Tibial nerve (tissue), 4 donors: Measurements from ENCODE around the gene KCNQ1. TPM values are rescaled to one million over a fixed set of nuclear protein-coding genes. Genes with fewer than 3 reads are reported as not detected.

Source experiments
- DNase-seq, 2 donors: peaks; one replicate each; pipeline ENCODE4 v3.0.0-alpha.2; 2019; ENCODE audit warnings: low spot score in 2 of 2
- H3K27ac ChIP-seq, 4 donors: fragments of 200-600 bp; sonication (generic) in 3 of 4; one replicate each; pipeline ENCODE4 v1.5.1; 2017 to 2019; ENCODE audit warnings: mild to moderate bottlenecking in 1 of 4
- H3K27me3 ChIP-seq, 2 donors: fragments of 200-600 bp; sonication (generic) in 1 of 2; one replicate each; pipeline versions ENCODE4 v1.5.1 to v1.6.0; 2017 to 2019
- H3K36me3 ChIP-seq, 3 donors: fragments of 200-600 bp; sonication (generic); one replicate each; pipeline ENCODE4 v1.5.1; 2018 to 2019
- H3K4me1 ChIP-seq, 4 donors: fragments of 200-600 bp; sonication (generic) in 3 of 4; one replicate each; pipeline ENCODE4 v1.5.1; 2017 to 2019
- H3K4me3 ChIP-seq, 4 donors: fragments of 200-600 bp; sonication (generic) in 3 of 4; one replicate each; pipeline ENCODE4 v1.5.1; 2017 to 2019; ENCODE audit warnings: mild to moderate bottlenecking in 1 of 4, moderate library complexity in 1 of 4
- H3K9me3 ChIP-seq, 4 donors: fragments of 200-600 bp; sonication (generic) in 3 of 4; one replicate each; pipeline ENCODE4 v1.5.1; 2017 to 2019
- EP300 ChIP-seq, 2 donors: sonication (generic); formaldehyde crosslinking; IDR thresholded peaks; one replicate each; pipeline ENCODE4 v1.6.1; 2017; ENCODE audit warnings: antibody characterized with exemption in 2 of 2, mild to moderate bottlenecking in 1 of 2
- POLR2A ChIP-seq, 2 donors: fragments of 450-650 bp; IDR thresholded peaks; one replicate each; pipeline ENCODE4 v1.6.1; 2017; ENCODE audit warnings: antibody characterized with exemption in 2 of 2, mild to moderate bottlenecking in 2 of 2, moderate library complexity in 2 of 2
- WGBS, 2 donors: methylation state at CpG; one replicate each; pipeline ENCODE4 v1.1.5; 2018; 5-methylcytosine and 5-hydroxymethylcytosine counted together
- total RNA-seq, 4 donors: library from RNA; depleted of rRNA; stranded (reverse); fragments of >200 nt; gene quantifications; one replicate each; pipeline ENCODE4 v1.1.0, GENCODE V29; 2016
- TF ChIP-seq, protein P1 (sequence below), 5 experiments: fragments of 200-600 bp in 3 of 5; fragments of 450-650 bp in 2 of 5; sonication (generic) in 3 of 5; IDR thresholded peaks; one replicate each; pipeline ENCODE4 v1.5.1; 2016 to 2019; ENCODE audit warnings: antibody characterized with exemption in 5 of 5, mild to moderate bottlenecking in 3 of 5, moderate library complexity in 2 of 5

KCNQ1 gene
- total RNA-seq, 4 donors from 2014 or later = 3.5 to 11.4 (median 7.5) TPM

DNA sequence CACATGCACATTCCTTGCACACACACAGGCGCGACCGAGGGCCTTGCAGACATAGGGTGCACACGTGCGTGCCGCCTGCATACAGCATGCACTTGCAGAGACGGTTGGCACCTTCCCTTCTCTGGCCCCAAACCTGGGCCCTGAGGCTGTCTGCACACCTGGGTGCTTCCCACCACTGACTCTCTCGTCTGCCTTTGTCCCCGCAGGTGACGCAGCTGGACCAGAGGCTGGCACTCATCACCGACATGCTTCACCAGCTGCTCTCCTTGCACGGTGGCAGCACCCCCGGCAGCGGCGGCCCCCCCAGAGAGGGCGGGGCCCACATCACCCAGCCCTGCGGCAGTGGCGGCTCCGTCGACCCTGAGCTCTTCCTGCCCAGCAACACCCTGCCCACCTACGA, 402.8 kb downstream of the KCNQ1 start:
- no peaks in the 10 kb centered on the region for H3K36me3 ChIP-seq
- TF ChIP-seq POLR2A (IDR thresholded peaks at IDR 0.05) (no peak), EP300 (IDR thresholded peaks at IDR 0.05) (no peak)
- TF ChIP-seq, protein P1, sequence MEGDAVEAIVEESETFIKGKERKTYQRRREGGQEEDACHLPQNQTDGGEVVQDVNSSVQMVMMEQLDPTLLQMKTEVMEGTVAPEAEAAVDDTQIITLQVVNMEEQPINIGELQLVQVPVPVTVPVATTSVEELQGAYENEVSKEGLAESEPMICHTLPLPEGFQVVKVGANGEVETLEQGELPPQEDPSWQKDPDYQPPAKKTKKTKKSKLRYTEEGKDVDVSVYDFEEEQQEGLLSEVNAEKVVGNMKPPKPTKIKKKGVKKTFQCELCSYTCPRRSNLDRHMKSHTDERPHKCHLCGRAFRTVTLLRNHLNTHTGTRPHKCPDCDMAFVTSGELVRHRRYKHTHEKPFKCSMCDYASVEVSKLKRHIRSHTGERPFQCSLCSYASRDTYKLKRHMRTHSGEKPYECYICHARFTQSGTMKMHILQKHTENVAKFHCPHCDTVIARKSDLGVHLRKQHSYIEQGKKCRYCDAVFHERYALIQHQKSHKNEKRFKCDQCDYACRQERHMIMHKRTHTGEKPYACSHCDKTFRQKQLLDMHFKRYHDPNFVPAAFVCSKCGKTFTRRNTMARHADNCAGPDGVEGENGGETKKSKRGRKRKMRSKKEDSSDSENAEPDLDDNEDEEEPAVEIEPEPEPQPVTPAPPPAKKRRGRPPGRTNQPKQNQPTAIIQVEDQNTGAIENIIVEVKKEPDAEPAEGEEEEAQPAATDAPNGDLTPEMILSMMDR (IDR thresholded peaks at IDR 0.05) = no peak
- H3K27me3 ChIP-seq = no peaks in the 10 kb centered on the region
- H3K4me1 ChIP-seq = no peaks in the 10 kb centered on the region
- no peak overlapping the region for H3K27ac ChIP-seq
- H3K4me3 ChIP-seq = no peak overlapping the region
- 87 to 88% methylated on average over 15 to 20 of the region's 21 CpGs for WGBS, 2 donors
- no peak for DNase-seq
- no peaks in the 10 kb centered on the region for H3K9me3 ChIP-seq

DNA sequence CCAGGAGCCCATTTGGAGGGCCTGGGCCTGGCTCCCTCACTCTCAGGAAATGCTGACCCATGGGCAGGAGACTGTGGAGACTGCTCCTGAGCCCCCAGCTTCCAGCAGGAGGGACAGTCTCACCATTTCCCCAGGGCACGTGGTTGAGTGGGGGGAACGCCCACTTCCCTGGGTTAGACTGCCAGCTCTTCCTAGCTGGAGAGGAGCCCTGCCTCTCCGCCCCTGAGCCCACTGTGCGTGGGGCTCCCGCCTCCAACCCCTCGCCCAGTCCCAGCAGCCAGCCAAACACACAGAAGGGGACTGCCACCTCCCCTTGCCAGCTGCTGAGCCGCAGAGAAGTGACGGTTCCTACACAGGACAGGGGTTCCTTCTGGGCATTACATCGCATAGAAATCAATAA, 403.7 kb downstream of the KCNQ1 start:
- Histone ChIP-seq H3K36me3 (no peaks in the 10 kb centered on the region), H3K4me3 (no peak overlapping the region), H3K27ac (no peak overlapping the region), H3K4me1 (no peaks in the 10 kb centered on the region), H3K9me3 (no peaks in the 10 kb centered on the region), H3K27me3 (no peaks in the 10 kb centered on the region)
- 73 to 85% methylated on average over 8 to 9 of the region's 9 CpGs for WGBS, 2 donors
- no peak for DNase-seq
- TF ChIP-seq, protein P1 (IDR thresholded peaks at IDR 0.05) = no peak
- TF ChIP-seq EP300 (IDR thresholded peaks at IDR 0.05) (no peak), POLR2A (IDR thresholded peaks at IDR 0.05) (no peak)

DNA sequence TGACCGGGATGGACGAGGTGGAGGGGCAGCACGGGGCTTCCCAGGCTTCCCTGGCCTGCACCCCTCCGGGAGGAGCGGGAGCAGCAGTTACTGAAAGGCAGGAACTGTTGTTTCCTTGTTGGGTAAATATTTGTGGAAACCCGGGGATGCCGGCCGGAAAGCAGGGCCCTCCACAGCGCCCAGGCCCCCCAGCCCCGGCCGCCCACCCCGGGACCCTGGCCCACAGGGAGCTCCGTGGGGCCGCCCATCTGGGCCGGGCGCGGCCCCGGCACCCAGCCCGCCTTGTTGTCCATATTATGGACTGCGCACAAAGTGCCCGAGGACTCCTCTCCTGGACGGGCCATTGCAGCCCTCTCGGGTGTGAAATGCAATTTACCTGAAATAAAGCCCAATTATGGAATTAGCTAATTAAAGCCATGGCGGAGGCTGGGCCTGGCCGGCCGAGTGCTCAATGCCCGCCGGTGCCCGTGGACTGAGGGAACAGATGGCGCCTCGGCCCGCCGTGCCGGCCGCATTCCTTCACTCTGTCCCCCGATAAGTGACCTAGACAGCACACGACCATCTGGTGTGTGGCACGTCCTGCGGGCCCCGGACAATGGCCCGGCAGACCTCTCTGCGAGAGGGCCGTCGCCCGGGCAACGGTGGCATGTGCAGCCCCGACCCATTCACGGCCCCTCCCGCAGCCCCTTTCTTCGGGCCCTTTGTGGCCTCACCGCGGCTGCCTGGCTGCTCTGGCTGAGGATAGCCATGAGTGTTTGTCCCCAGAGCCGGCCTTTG, 405.4 kb downstream of the KCNQ1 start:
- DNase-seq = no peak
- Histone ChIP-seq H3K4me1 (no peaks in the 10 kb centered on the region), H3K27ac (no peak overlapping the region), H3K27me3 (no peaks in the 10 kb centered on the region), H3K4me3 (no peak overlapping the region), H3K9me3 (no peaks in the 10 kb centered on the region), H3K36me3 (no peaks in the 10 kb centered on the region)
- TF ChIP-seq, protein P1 (IDR thresholded peaks at IDR 0.05) = no peak
- TF ChIP-seq POLR2A (IDR thresholded peaks at IDR 0.05) = no peak
- TF ChIP-seq EP300 (IDR thresholded peaks at IDR 0.05) = no peak
- WGBS, 2 donors = 68 to 71% methylated on average over 30 to 43 of the region's 53 CpGs

DNA sequence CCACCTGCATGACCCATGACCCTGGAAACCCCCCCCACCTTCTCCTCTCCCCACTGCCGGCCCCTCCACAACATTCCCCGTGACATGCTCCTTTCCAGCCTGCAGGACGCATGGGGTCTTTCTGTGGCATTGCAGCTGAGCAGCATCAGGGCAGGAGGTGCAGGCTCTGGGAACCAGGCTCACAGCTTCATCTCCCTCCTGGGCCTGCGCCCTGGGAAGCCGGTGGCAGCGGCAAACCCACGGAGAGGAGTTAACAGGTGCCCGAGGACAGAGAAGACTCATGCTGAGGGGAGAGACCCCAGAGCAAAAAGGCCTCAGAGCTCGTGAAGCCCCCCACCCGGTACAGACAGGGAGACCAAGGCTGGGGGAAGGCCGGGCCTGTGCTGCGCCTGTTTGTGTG, 408.6 kb downstream of the KCNQ1 start:
- Histone ChIP-seq H3K4me1 (no peaks in the 10 kb centered on the region), H3K4me3 (no peak overlapping the region), H3K9me3 (no peaks in the 10 kb centered on the region), H3K27ac (no peak overlapping the region), H3K27me3 (no peaks in the 10 kb centered on the region), H3K36me3 (no peaks in the 10 kb centered on the region)
- no peak for DNase-seq
- TF ChIP-seq POLR2A (IDR thresholded peaks at IDR 0.05) = no peak
- TF ChIP-seq, protein P1 (IDR thresholded peaks at IDR 0.05) = no peak
- no peak for TF ChIP-seq EP300 (IDR thresholded peaks at IDR 0.05)
- 96 to 97% methylated on average over 9 to 12 of the region's 12 CpGs for WGBS, 2 donors

DNA sequence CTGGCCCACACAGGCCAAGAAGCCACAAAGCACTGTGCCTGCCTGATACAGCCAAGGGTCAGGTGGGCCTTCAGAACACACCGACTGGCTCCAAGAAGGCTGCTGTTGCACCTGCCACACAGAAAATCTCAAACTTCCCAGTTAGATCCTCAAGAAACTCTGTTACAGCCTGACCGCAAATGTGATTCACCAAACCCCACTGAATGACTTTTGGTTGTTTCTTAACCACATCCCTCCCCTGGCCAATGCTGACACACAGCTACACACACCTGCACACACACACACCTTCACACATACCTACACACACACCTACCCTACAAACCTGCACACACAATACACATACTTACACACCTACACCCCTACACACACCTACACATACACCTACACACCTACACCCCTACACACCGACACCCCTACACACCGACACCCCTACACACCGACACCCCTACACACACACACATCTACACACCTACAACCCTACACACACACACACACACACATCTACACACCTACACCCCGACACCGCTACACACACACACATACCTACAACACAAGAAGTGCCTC, 409.3 kb downstream of the KCNQ1 start:
- 95 to 99% methylated on average over 6 to 7 of the region's 7 CpGs for WGBS, 2 donors
- H3K27me3 ChIP-seq = no peaks in the 10 kb centered on the region
- no peak overlapping the region for H3K4me3 ChIP-seq
- no peak for DNase-seq
- H3K9me3 ChIP-seq = no peaks in the 10 kb centered on the region
- no peak overlapping the region for H3K27ac ChIP-seq
- H3K4me1 ChIP-seq = no peaks in the 10 kb centered on the region
- TF ChIP-seq EP300 (IDR thresholded peaks at IDR 0.05) = no peak
- TF ChIP-seq, protein P1 (IDR thresholded peaks at IDR 0.05) = no peak
- TF ChIP-seq POLR2A (IDR thresholded peaks at IDR 0.05) = no peak
- no peaks in the 10 kb centered on the region for H3K36me3 ChIP-seq
